Cardiac atrium fibroblast (primary cell): ENCODE data around the gene TMEM200A. TPM values are rescaled to one million over a fixed set of nuclear protein-coding genes. Genes with fewer than 3 reads are reported as not detected.

Source experiments
- total RNA-seq: library from RNA; depleted of rRNA; stranded (reverse); fragments of >200 nt; gene quantifications from 2 replicates; pipeline ENCODE4 v1.2.3, GENCODE V29; 2015

The TMEM200A gene
- 0.90 and 2.8 TPM in 2 replicates for total RNA-seq

DNA sequence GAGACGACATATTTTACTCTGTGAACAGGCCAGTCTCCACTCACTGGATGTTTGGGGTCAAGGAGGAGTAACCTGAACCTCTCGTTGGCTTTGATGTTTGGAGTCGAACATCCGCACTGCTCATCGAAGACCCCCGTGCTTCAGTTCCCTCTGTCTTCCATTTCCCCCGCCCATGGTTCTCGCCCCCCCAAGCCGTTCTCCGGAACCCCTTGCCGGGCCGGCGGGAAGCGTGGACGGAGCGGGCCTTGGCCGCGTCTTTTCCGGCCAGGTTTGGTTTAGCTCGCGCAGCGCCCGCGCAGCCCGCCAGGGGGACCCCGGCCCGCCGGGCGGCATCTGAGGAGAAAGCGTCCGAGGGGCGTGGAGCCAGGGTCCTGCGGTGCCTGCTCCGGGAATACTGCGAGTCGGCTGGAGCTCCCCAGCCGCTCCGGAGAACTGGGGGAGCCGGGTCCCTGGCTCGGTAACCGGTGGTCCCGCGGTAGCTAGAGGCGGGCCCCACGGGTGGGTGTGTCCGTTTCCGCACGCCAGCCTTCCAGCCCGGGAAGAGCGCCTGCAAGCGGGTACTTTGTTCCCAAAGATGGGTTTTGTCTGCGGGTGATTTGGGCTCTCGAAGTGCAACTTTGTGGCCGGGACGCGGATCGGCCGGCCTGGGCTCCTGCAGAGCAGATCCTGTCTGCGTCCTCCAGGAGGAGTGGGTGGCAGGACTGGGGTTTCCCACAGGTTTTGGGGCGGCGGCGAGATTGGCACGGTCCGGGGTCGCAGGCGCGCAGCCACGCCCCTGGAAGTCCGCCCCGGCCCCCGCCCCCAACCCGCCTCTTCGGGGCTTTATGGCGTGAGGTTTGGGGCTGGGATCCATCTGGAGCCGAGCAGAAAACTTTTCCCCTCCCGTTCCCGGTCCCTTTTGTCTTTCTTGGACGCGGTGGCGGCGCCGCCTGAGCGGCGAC is at the start of gene TMEM200A:
Gene TMEM200A (plus strand): TSS at position 852 of the 941 bp plus-strand sequence. CDS start 74,406 bp downstream, outside the sequence.

Other genes with a start within 250 kb of the TMEM200A start
- not detected in 2 replicates for gene SAMD3, start 143.1 kb upstream of the TMEM200A start, total RNA-seq